Measurements from ENCODE around the gene EGFLAM. TPM values are rescaled to one million over a fixed set of nuclear protein-coding genes. Genes with fewer than 3 reads are reported as not detected.

Gene EGFLAM
- total RNA-seq, 1 experiment from 2014 or later: 0.33 TPM

- Histone ChIP-seq H4K5ac (ENCODE audit: insufficient read length, low read depth, low read length) (no peak overlapping the region), H4K20me1 (ENCODE audit: control insufficient read depth, insufficient read depth, insufficient read length) (no peaks in the 10 kb centered on the region), H3K79me1 (ENCODE audit: insufficient read depth, low read depth, low read length, poor library complexity, severe bottlenecking) (no peaks in the 10 kb centered on the region), H2AK5ac (ENCODE audit: insufficient read length, low read length) (no peak overlapping the region), H3K4ac (ENCODE audit: low read depth, low read length) (no peak overlapping the region), H3K23me2 (ENCODE audit: insufficient read length, low read depth, low read length, poor library complexity, severe bottlenecking) (peaks cover 13% of the 10 kb centered on the region), H3K9me3 (ENCODE audit: control insufficient read depth, low read depth, low read length) (no peaks in the 10 kb centered on the region), H3K27ac (ENCODE audit: insufficient read length, low read depth, low read length) (no peak overlapping the region), H2AFZ (ENCODE audit: low read length) (no peak overlapping the region), H3K4me1 (ENCODE audit: insufficient read depth, low read length) (no peaks in the 10 kb centered on the region; the same call in 1 of the 2 replicates), H3K56ac (ENCODE audit: insufficient read length, low read depth, low read length) (no peak overlapping the region), H3K23ac (ENCODE audit: insufficient read length, low read depth, low read length) (no peak overlapping the region), H4K8ac (replicated peaks; ENCODE audit: insufficient read length, low read depth, low read length) (no peak overlapping the region), H2BK15ac (ENCODE audit: low read depth, low read length) (no peak overlapping the region), H3K4me2 (ENCODE audit: insufficient read depth, insufficient read length, low read length) (no peak overlapping the region), H4K91ac (ENCODE audit: insufficient read length, low read depth, low read length) (no peak overlapping the region), H3T11ph (ENCODE audit: low read length) (no peak overlapping the region), H2BK120ac (ENCODE audit: low read depth, low read length, poor library complexity, severe bottlenecking) (no peak overlapping the region), H2BK12ac (ENCODE audit: insufficient read length, low read depth, low read length) (no peak overlapping the region), H3K79me2 (ENCODE audit: insufficient read depth, low read length) (no peaks in the 10 kb centered on the region), H3K18ac (ENCODE audit: insufficient read length, low read depth, low read length) (no peak overlapping the region), H2BK20ac (ENCODE audit: low read depth, low read length, poor library complexity, severe bottlenecking) (no peak overlapping the region), H2BK5ac (ENCODE audit: insufficient read length, low read length) (no peak overlapping the region), H3K9ac (ENCODE audit: extremely low read depth, insufficient read length, low read length) (no peak overlapping the region), H3K14ac (ENCODE audit: insufficient read depth, low read length) (no peak overlapping the region), H3K27me3 (ENCODE audit: insufficient read depth, low read length) (peaks cover 35% of the 10 kb centered on the region)
- TF ChIP-seq CTCF (conservative IDR thresholded peaks at IDR 0.05): no peak
- no peaks in the 10 kb centered on the region; a peak in 1 of 7 replicates for H3K36me3 Mint-ChIP-seq (ENCODE audit: insufficient read depth in 1 of 3, low read depth in 3 of 3)
- no peaks in the 10 kb centered on the region for H3K9me3 Mint-ChIP-seq
- H3K4me1 Mint-ChIP-seq: peaks cover 18 to 21% of the 10 kb centered on the region in 2 experiments
- H3K4me3 Mint-ChIP-seq: no peak overlapping the region; a peak in 1 of 5 replicates
- H3K27me3 Mint-ChIP-seq (ENCODE audit: low read depth): peaks cover 99% of the 10 kb centered on the region
- H3K27ac Mint-ChIP-seq: no peak overlapping the region
- DNase-seq: no peak
- WGBS (ENCODE audit: extremely low coverage, insufficient read length, low lambda C conversion rate): no CpG with 5 or more reads among the region's 6 CpGs
Measured at GRCh38 chr5:38259809-38260160, 1.4 kb downstream of the EGFLAM start.
